Small intestine (tissue), 7 donors: Measurements from ENCODE around the gene SLF2. TPM values are rescaled to one million over a fixed set of nuclear protein-coding genes. Genes with fewer than 3 reads are reported as not detected.
A peak's percentile ranks its signal among the peaks of the same experiment; 100 is the strongest.

Experiments
- DNase-seq, 2 donors: peaks; one replicate each; pipeline versions ENCODE4 v3.0.0 to v3.0.0-alpha.2; 2013
- FAIRE-seq: peaks from 2 replicates; lab custom pipeline; 2012; peaks lifted over from hg19 to GRCh38; lab: Jason Lieb, UNC
- H3K27ac ChIP-seq, 3 donors: one replicate each; pipeline ENCODE4 v1.5.1; 2013; ENCODE audit warnings: low read length in 2 of 3, mild to moderate bottlenecking in 2 of 3, control low read depth in 1 of 3, inconsistent platforms in 1 of 3, low read depth in 1 of 3, moderate library complexity in 1 of 3
- H3K27me3 ChIP-seq, 3 donors: one replicate each; pipeline ENCODE4 v1.6.1; 2013; ENCODE audit warnings: low read length in 3 of 3, inconsistent platforms in 1 of 3; ENCODE audit not compliant: control insufficient read depth in 3 of 3, insufficient read depth in 3 of 3
- H3K36me3 ChIP-seq, 3 donors: one replicate each; pipeline ENCODE4 v1.6.1; 2013; ENCODE audit warnings: low read length in 3 of 3, inconsistent platforms in 1 of 3, low read depth in 1 of 3, mild to moderate bottlenecking in 1 of 3, moderate library complexity in 1 of 3; ENCODE audit not compliant: control insufficient read depth in 3 of 3, insufficient read depth in 2 of 3
- H3K4me1 ChIP-seq, 3 donors: one replicate each; pipeline ENCODE4 v1.6.1; 2013; ENCODE audit warnings: low read length in 2 of 3, inconsistent platforms in 1 of 3, low read depth in 1 of 3, mild to moderate bottlenecking in 1 of 3, moderate library complexity in 1 of 3; ENCODE audit not compliant: control insufficient read depth in 3 of 3, insufficient read depth in 2 of 3
- H3K4me3 ChIP-seq, 3 donors: one replicate each; pipeline ENCODE4 v1.5.1; 2013; ENCODE audit warnings: low read length in 3 of 3, control low read depth in 1 of 3, inconsistent platforms in 1 of 3, low read depth in 1 of 3, mild to moderate bottlenecking in 1 of 3, moderate library complexity in 1 of 3
- H3K9me3 ChIP-seq, 2 donors: one replicate each; pipeline ENCODE4 v1.6.1; 2013; ENCODE audit warnings: low read depth in 1 of 2, low read length in 1 of 2; ENCODE audit not compliant: control insufficient read depth in 2 of 2, insufficient read depth in 1 of 2
- WGBS, 3 donors: extraction: QIAGEN DNeasy Blood & Tissue Kit; methylation state at CpG; one replicate each; pipeline ENCODE4 v1.1.7; 2013; 5-methylcytosine and 5-hydroxymethylcytosine counted together
- polyA plus RNA-seq, 4 donors: library from polyadenylated mRNA; stranded (reverse) in 3 of 4; unstranded in 1 of 4; fragments of 200-250 nt in 3 of 4; fragments of 120-200 nt in 1 of 4; gene quantifications; one replicate each; pipeline versions ENCODE4 v1.2.1 to v1.2.3, GENCODE V29; 2013
- donor health status: healthy with polysubstance abuse.
- donor health status: control.
- donor health status: control.
- donor health status: Bipolar disorder and iron deficiency.
- donor health status: healthy.

SLF2 gene
- polyA plus RNA-seq, 4 donors = 3.8 to 29.2 (median 5.6) TPM

GRCh38 chr10:100889546-100889945 lies 23.2 kb upstream of the SLF2 start:
- FAIRE-seq = no peak

GRCh38 chr10:100890141-100890672 lies 22.6 kb upstream of the SLF2 start:
- Histone ChIP-seq H3K9me3 (no peaks in the 10 kb centered on the region), H3K4me1 (no peaks in the 10 kb centered on the region), H3K27me3 (peaks cover 0 to 15% (median 0%) of the 10 kb centered on the region in 3 donors), H3K4me3 (no peak overlapping the region), H3K27ac (no peak overlapping the region), H3K36me3 (no peaks in the 10 kb centered on the region)
- WGBS, 3 donors = 67 to 77% (median 74%) methylated on average over 6 of the region's 6 CpGs
- FAIRE-seq (no peak), DNase-seq (no peak)

More at GRCh38 chr10:100889546-100889945, 23.2 kb upstream of the SLF2 start:
- Histone ChIP-seq H3K4me1 (peaks cover 0 to under 1% (median 0%) of the 10 kb centered on the region in 3 donors), H3K4me3 (no peak overlapping the region), H3K27me3 (peaks cover 0 to 15% (median 0%) of the 10 kb centered on the region in 3 donors), H3K36me3 (no peaks in the 10 kb centered on the region), H3K9me3 (no peaks in the 10 kb centered on the region), H3K27ac (no peak overlapping the region)
- no peak for DNase-seq
- WGBS, 3 donors = 52 to 65% (median 63%) methylated on average over 4 of the region's 4 CpGs

- no peak overlapping the region for H3K27ac ChIP-seq
- H3K9me3 ChIP-seq = no peaks in the 10 kb centered on the region
- peaks cover 0 to 15% (median 0%) of the 10 kb centered on the region in 3 donors for H3K27me3 ChIP-seq
- H3K4me3 ChIP-seq = no peak overlapping the region
- H3K4me1 ChIP-seq = peaks cover 0 to 5% (median 0%) of the 10 kb centered on the region in 3 donors
- DNase-seq = no peak
- WGBS, 3 donors = 85 to 90% (median 87%) methylated on average over 7 of the region's 7 CpGs
- no peaks in the 10 kb centered on the region for H3K36me3 ChIP-seq
- no peak for FAIRE-seq
Observed at GRCh38 chr10:100890673-100891317, 22.0 kb upstream of the SLF2 start.

GRCh38 chr10:100894033-100894432 lies 18.7 kb upstream of the SLF2 start:
- WGBS, 3 donors = 15 to 60% (median 42%) methylated on average over 3 of the region's 3 CpGs
- Histone ChIP-seq H3K9me3 (no peaks in the 10 kb centered on the region), H3K4me1 (peaks cover 0 to 5% (median 0%) of the 10 kb centered on the region in 3 donors), H3K27me3 (peaks cover 0 to 8% (median 0%) of the 10 kb centered on the region in 3 donors), H3K27ac (no peak overlapping the region), H3K36me3 (no peaks in the 10 kb centered on the region), H3K4me3 (no peak overlapping the region)
- DNase-seq (peak; percentile 52 to 68), FAIRE-seq (no peak)

GRCh38 chr10:100894589-100895294 lies 18.0 kb upstream of the SLF2 start:
- DNase-seq (peak in 1 of 2 donors; percentile 47), FAIRE-seq (no peak)
- 26 to 66% (median 40%) methylated on average over 7 of the region's 7 CpGs for WGBS, 3 donors
- H3K4me3 ChIP-seq = no peak overlapping the region
- H3K27ac ChIP-seq = peak overlapping the region in 1 of 3 donors; percentile 59
- H3K9me3 ChIP-seq = no peaks in the 10 kb centered on the region
- peaks cover 0 to 5% (median 0%) of the 10 kb centered on the region in 3 donors for H3K4me1 ChIP-seq
- peaks cover 0 to 8% (median 0%) of the 10 kb centered on the region in 3 donors for H3K27me3 ChIP-seq
- no peaks in the 10 kb centered on the region for H3K36me3 ChIP-seq

- WGBS, 3 donors = 7 to 27% (median 15%) methylated on average over 4 of the region's 4 CpGs
- FAIRE-seq (no peak), DNase-seq (peak; percentile 73 to 79)
- Histone ChIP-seq H3K4me1 (peaks cover 0 to 5% (median 0%) of the 10 kb centered on the region in 3 donors), H3K27me3 (peaks cover 0 to 8% (median 0%) of the 10 kb centered on the region in 3 donors), H3K27ac (peak overlapping the region in 1 of 3 donors; percentile 59), H3K4me3 (no peak overlapping the region), H3K9me3 (no peaks in the 10 kb centered on the region), H3K36me3 (no peaks in the 10 kb centered on the region)
Observed at GRCh38 chr10:100895346-100895745, 17.4 kb upstream of the SLF2 start.

- peaks cover 0 to 5% (median 0%) of the 10 kb centered on the region in 3 donors for H3K4me1 ChIP-seq
- H3K36me3 ChIP-seq = no peaks in the 10 kb centered on the region
- DNase-seq (no peak), FAIRE-seq (no peak)
- peaks cover 0 to 8% (median 0%) of the 10 kb centered on the region in 3 donors for H3K27me3 ChIP-seq
- no peak overlapping the region for H3K4me3 ChIP-seq
- 91 to 98% (median 97%) methylated on average over 3 of the region's 3 CpGs for WGBS, 3 donors
- H3K9me3 ChIP-seq = no peaks in the 10 kb centered on the region
- H3K27ac ChIP-seq = peak overlapping the region in 1 of 3 donors; percentile 59
Observed at GRCh38 chr10:100895896-100896295, 16.9 kb upstream of the SLF2 start.

GRCh38 chr10:100896876-100897461 lies 15.8 kb upstream of the SLF2 start:
- Histone ChIP-seq H3K4me3 (no peak overlapping the region), H3K27me3 (peaks cover 0 to 5% (median 2%) of the 10 kb centered on the region in 3 donors), H3K36me3 (no peaks in the 10 kb centered on the region), H3K9me3 (no peaks in the 10 kb centered on the region), H3K4me1 (peaks cover 0 to 5% (median 0%) of the 10 kb centered on the region in 3 donors), H3K27ac (no peak overlapping the region)
- WGBS, 3 donors = 65 to 80% (median 79%) methylated on average over 7 of the region's 7 CpGs
- FAIRE-seq = no peak
- no peak for DNase-seq
